Nephron progenitor cell (in vitro differentiated cells): ENCODE data around the gene RNF183.
"Not testable (repeated sequence)": the region's sequence is repeated elsewhere in the genome, so short reads cannot be mapped to it uniquely, and the experiment has no call there.

Source experiments
- DNase-seq: peaks from one replicate; pipeline ENCODE4 v3.0.0; 2021
- H3K27ac Mint-ChIP-seq: 2 replicates; pipeline ENCODE4 v1.8.0; 2021; ENCODE audit warnings: mild to moderate bottlenecking, moderate library complexity, mixed read lengths
- H3K27me3 Mint-ChIP-seq: 2 replicates; pipeline ENCODE4 v1.8.0; 2021; ENCODE audit warnings: mild to moderate bottlenecking, low read depth, mixed read lengths; ENCODE audit not compliant: poor library complexity
- H3K36me3 Mint-ChIP-seq: 2 replicates; pipeline ENCODE4 v1.8.0; 2021; ENCODE audit warnings: low read depth, mixed read lengths
- H3K4me1 Mint-ChIP-seq: 2 replicates; pipeline ENCODE4 v1.8.0; 2021; ENCODE audit warnings: mixed read lengths
- H3K4me3 Mint-ChIP-seq: 2 replicates; pipeline ENCODE4 v1.8.0; 2021; ENCODE audit warnings: mild to moderate bottlenecking, moderate library complexity, mixed read lengths
- H3K9me3 Mint-ChIP-seq: 2 replicates; pipeline ENCODE4 v1.8.0; 2021; ENCODE audit warnings: mild to moderate bottlenecking, moderate library complexity, mixed read lengths
- TF ChIP-seq, protein P1 (sequence below): fragments of 200-600 bp; sonication (generic); IDR thresholded peaks from 2 replicates; pipeline ENCODE4 v1.5.0; 2021; ENCODE audit warnings: antibody characterized with exemption

The RNF183 gene

DNA sequence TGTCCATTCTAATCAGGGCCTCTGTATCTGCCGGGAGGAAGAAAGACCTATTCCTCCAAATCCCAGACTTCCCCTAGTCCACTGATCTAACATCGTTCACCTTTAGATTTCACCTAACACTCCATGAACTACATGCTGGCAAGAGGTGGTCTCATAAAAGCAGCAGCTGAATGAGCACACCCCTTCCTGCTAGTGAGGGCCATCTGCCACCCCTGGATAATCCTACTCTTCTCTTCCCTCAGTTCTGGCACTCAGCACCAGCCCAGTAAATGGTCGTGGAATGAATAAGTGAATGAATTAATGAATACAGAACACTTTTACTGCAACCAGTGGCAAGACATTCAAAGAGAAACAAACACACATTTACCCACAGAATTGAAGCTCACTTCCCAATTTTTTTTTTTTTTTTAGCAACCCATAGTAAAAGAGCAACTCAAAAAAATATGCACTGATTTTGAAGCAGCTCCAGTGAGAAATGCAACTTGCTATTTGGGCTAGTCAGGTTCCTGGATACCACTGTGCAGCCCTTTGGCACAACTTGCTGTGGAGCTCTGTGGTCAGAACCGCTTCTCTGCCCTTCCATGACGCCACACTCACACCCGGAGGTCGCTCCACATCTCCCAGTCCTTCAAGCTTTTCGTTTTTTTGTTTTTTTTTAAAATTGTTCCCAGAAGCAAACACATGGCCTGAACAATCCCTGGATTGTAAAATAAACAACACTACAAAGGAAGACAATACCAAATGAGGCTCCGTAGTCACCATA is 6.2 kb downstream of the RNF183 start:
- Mint-ChIP-seq H3K27ac (no peak overlapping the region), H3K4me1 (peaks cover 19% of the 10 kb centered on the region), H3K27me3 (peaks cover 6% of the 10 kb centered on the region), H3K36me3 (peaks cover 5% of the 10 kb centered on the region), H3K9me3 (no peaks in the 10 kb centered on the region), H3K4me3 (no peak overlapping the region)
- TF ChIP-seq, protein P1, sequence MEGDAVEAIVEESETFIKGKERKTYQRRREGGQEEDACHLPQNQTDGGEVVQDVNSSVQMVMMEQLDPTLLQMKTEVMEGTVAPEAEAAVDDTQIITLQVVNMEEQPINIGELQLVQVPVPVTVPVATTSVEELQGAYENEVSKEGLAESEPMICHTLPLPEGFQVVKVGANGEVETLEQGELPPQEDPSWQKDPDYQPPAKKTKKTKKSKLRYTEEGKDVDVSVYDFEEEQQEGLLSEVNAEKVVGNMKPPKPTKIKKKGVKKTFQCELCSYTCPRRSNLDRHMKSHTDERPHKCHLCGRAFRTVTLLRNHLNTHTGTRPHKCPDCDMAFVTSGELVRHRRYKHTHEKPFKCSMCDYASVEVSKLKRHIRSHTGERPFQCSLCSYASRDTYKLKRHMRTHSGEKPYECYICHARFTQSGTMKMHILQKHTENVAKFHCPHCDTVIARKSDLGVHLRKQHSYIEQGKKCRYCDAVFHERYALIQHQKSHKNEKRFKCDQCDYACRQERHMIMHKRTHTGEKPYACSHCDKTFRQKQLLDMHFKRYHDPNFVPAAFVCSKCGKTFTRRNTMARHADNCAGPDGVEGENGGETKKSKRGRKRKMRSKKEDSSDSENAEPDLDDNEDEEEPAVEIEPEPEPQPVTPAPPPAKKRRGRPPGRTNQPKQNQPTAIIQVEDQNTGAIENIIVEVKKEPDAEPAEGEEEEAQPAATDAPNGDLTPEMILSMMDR, result no peak
- DNase-seq, result no peak

DNA sequence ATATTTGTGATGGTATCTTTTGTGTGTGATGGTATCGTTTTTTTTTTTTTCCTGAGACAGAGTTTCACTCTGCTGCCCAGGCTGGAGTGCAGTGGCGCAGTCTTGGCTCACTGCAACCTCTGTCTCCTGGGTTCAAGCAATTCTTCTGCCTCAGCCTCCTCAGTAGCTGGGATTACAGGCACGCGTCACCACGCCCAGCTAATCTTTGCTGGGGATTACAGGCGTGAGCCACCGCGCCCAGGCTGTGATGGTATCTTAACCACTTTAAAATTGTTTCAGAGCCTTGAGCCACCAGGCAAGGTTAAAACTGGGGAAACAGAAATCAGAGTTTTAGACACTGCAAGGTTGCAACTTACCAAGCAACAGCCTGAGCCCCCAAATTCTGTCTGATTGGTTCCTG is 6.9 kb downstream of the RNF183 start:
- not testable (repeated sequence) for H3K4me3 Mint-ChIP-seq, H3K9me3 Mint-ChIP-seq, DNase-seq, H3K27ac Mint-ChIP-seq, H3K27me3 Mint-ChIP-seq
- peaks cover 10% of the 10 kb centered on the region for H3K36me3 Mint-ChIP-seq
- H3K4me1 Mint-ChIP-seq, result peaks cover 12% of the 10 kb centered on the region

DNA sequence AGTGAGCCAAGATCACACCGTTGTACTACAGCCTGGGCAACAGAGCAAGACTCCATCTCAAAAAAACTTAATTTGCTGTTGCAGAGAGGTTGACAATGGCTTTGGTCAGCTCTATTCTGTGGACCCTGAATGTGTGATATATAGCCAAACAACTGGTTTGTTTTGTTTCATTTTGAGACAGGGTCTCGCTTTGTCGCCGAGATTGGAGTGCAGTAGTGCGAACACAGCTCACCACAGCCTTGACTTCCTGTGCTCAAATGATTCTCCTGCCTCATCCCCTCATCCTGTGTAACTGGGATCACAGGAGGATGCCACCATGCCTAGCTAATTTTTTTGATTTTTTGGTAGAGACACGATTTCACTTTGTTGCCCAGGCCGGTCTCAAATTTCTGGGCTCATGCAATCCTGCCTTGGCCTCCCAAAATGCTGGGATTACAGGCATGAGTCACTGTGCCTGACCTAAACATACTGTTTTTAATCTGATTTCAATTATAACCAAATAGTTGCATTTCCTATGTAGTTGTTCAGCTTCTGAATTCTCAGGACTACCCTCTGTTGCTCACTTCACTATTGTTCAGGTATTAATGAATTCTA is 9.8 kb downstream of the RNF183 start:
- H3K27me3 Mint-ChIP-seq, result peaks cover 4% of the 10 kb centered on the region
- H3K27ac Mint-ChIP-seq, result peak overlapping the region; percentile 69
- H3K4me3 Mint-ChIP-seq, result no peak overlapping the region
- H3K36me3 Mint-ChIP-seq, result peaks cover 36% of the 10 kb centered on the region
- DNase-seq, result no peak
- H3K4me1 Mint-ChIP-seq, result peaks cover 11% of the 10 kb centered on the region
- H3K9me3 Mint-ChIP-seq, result no peaks in the 10 kb centered on the region
- TF ChIP-seq, protein P1, result no peak

DNA sequence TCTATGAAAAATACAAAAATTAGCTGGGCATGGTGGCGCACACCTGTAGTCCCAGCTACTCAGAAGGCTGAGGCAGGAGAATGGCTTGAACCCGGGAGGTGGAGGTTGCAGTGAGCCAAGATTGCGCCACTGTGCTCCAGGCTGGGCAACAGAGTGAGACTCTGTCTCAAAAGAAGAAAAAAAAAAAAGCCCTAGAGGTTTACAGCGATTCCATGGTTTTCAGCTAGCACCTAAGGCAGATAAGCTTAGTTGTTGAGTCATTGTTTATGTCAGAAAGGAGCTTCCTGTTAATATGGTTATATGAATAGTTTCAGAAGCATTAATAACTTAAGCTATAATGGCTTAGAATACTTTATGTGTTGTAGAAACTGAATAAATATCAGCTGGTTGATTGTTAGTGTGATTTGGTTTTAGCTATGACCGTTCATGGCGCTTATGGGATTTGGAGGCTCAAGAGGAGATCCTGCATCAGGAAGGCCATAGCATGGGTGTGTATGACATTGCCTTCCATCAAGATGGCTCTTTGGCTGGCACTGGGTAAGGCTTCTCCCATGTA is 13.0 kb downstream of the RNF183 start:
- Mint-ChIP-seq H3K27me3 (no peaks in the 10 kb centered on the region), H3K36me3 (peaks cover 59% of the 10 kb centered on the region), H3K9me3 (no peaks in the 10 kb centered on the region), H3K27ac (no peak overlapping the region), H3K4me1 (no peaks in the 10 kb centered on the region), H3K4me3 (no peak overlapping the region)
- TF ChIP-seq, protein P1, result no peak
- DNase-seq, result no peak

DNA sequence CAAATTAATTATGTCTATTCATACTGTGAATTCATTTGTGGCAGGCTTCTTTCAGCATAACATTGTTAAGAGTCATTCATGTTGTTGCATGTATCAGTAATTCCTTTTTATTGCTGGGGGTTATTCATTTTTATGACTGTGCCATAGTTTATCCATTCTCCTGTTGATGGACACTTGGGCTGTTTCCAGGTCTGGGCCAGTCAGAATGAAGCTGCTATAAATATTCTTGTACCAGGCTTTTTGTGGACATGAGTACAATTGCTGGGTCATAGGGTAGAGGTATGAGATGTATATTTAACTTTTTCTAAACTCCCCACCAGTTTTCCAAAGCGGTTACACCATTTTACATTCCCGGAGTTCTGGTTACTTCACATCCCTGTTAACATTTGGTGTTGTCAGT is 14.1 kb downstream of the RNF183 start:
- Mint-ChIP-seq H3K27ac (no peak overlapping the region), H3K4me3 (no peak overlapping the region), H3K36me3 (peaks cover 68% of the 10 kb centered on the region), H3K27me3 (no peaks in the 10 kb centered on the region), H3K9me3 (no peaks in the 10 kb centered on the region), H3K4me1 (no peaks in the 10 kb centered on the region)
- TF ChIP-seq, protein P1, result no peak
- DNase-seq, result no peak

DNA sequence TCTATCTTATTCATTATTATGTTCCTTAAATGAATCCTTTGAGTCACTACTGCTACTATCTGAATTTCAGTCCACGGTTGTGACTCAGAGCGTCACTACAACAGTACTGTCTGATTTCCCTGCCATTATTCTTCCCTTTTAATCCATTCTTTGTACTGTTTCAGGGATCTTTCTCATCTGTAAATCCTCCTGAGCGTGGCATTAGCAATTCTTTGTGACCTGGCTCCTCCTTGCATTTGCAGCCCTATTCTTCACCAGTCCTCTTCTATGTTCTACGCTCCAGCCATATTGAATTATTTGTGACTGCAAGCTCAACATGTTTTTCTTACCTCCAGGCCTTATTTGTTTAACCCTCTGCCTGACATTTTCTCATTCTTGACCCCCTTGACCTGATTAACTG is 21.8 kb downstream of the RNF183 start:
- peaks cover 2% of the 10 kb centered on the region for H3K27me3 Mint-ChIP-seq
- no peaks in the 10 kb centered on the region for H3K9me3 Mint-ChIP-seq
- peaks cover 13% of the 10 kb centered on the region for H3K4me1 Mint-ChIP-seq
- TF ChIP-seq, protein P1, result no peak
- no peak for DNase-seq
- peaks cover 74% of the 10 kb centered on the region for H3K36me3 Mint-ChIP-seq
- H3K27ac Mint-ChIP-seq, result peak overlapping the region; percentile 73
- no peak overlapping the region for H3K4me3 Mint-ChIP-seq
